ENCODE results near the gene C11orf52. TPM values are rescaled to one million over a fixed set of nuclear protein-coding genes. Genes with fewer than 3 reads are reported as not detected.

The C11orf52 gene
- total RNA-seq, 2 donors from 2014 or later: 1.6 to 1.7 TPM

GRCh38 chr11:111954154-111954553, 35.4 kb downstream of the C11orf52 start:
- intact Hi-C loops (cut with DNase I): no loop called here
- no peak for DNase-seq (ENCODE audit: low spot score)

- DNase-seq (ENCODE audit: low spot score): no peak
- intact Hi-C loops (cut with DNase I): no loop called here
Measured at GRCh38 chr11:111957663-111958444, 39.1 kb downstream of the C11orf52 start.

- DNase-seq (ENCODE audit: low spot score): no peak
- intact Hi-C loops (cut with DNase I): no loop called here
Measured at GRCh38 chr11:111960916-111961315, 42.2 kb downstream of the C11orf52 start.

GRCh38 chr11:111961389-111962300, 42.9 kb downstream of the C11orf52 start:
- DNase-seq (ENCODE audit: low spot score): no peak
- intact Hi-C loops (cut with DNase I): no loop called here

GRCh38 chr11:111963931-111964340, 45.2 kb downstream of the C11orf52 start:
- DNase-seq (ENCODE audit: low spot score): no peak
- intact Hi-C loops (cut with DNase I): no loop called here

GRCh38 chr11:111966678-111967077, 48.0 kb downstream of the C11orf52 start:
- DNase-seq (ENCODE audit: low spot score): no peak
- intact Hi-C loops (cut with DNase I): no loop called here

GRCh38 chr11:111967649-111968048, 48.9 kb downstream of the C11orf52 start:
- DNase-seq (ENCODE audit: low spot score): no peak

GRCh38 chr11:111969344-111969743, 50.6 kb downstream of the C11orf52 start:
- DNase-seq (ENCODE audit: low spot score): no peak
- intact Hi-C loops (cut with DNase I): no loop called here

More at GRCh38 chr11:111967649-111968048, 48.9 kb downstream of the C11orf52 start:
- intact Hi-C loops (cut with DNase I): no loop called here

- DNase-seq (ENCODE audit: low spot score): no peak
- intact Hi-C loops (cut with DNase I): loop anchor here in 1 of 2 donors (10.0 kb wide), 1 partner anchor 100 kb away; the partner anchor contains the start of genes ALG9, CFAP68 and FDXACB1
Measured at GRCh38 chr11:111974446-111974845, 55.7 kb downstream of the C11orf52 start.

- no peak for DNase-seq (ENCODE audit: low spot score)
- intact Hi-C loops (cut with DNase I): loop anchor here in 1 of 2 donors (5.0 to 10.0 kb wide), 2 partner anchors 38 to 100 kb away; partner anchors contain the start of genes ALG9, CFAP68, DIXDC1 and FDXACB1
Measured at GRCh38 chr11:111975076-111975806, 56.5 kb downstream of the C11orf52 start.

- intact Hi-C loops (cut with DNase I): loop anchor here in 1 of 2 donors (5.0 to 10.0 kb wide), 2 partner anchors 39 to 101 kb away; partner anchors contain the start of genes ALG9, CFAP68, DIXDC1 and FDXACB1
- DNase-seq (ENCODE audit: low spot score): no peak
Measured at GRCh38 chr11:111976119-111976766, 57.5 kb downstream of the C11orf52 start.

Other genes starting within 250 kb of the C11orf52 start
- 10 to 100 TPM; 16.7 to 22.5 TPM for gene PPP2R1B, start 152.5 kb upstream of the C11orf52 start, total RNA-seq
- 10 to 100 TPM; 21.8 to 23.8 TPM for gene ALG9, start 47.3 kb upstream of the C11orf52 start, total RNA-seq
- 1 to 10 TPM; 1.3 to 1.8 TPM for gene FDXACB1, start 39.7 kb upstream of the C11orf52 start, total RNA-seq
- 1 to 10 TPM; 9.0 to 9.2 TPM for gene CFAP68, start 39.4 kb upstream of the C11orf52 start, total RNA-seq
- 100 to 1,000 TPM; 527 to 713 TPM for gene CRYAB, start 7.1 kb upstream of the C11orf52 start, total RNA-seq
- gene HSPB2, start 6.2 kb upstream of the C11orf52 start, total RNA-seq: 10 to 100 TPM; 11.6 to 16.5 TPM
- 10 to 100 TPM; 40.5 to 44.5 TPM for gene DIXDC1, start 18.4 kb downstream of the C11orf52 start, total RNA-seq
- gene DLAT, start 106.5 kb downstream of the C11orf52 start, total RNA-seq: 10 to 100 TPM; 22.8 to 25.5 TPM
- gene PIH1D2, start 155.1 kb downstream of the C11orf52 start, total RNA-seq: 1 to 10 TPM in 1 of 2 donors, under 1 TPM in 1; 0.86 to 1.7 TPM
- 10 to 100 TPM; 14.0 to 15.0 TPM for gene NKAPD1, start 155.4 kb downstream of the C11orf52 start, total RNA-seq
- 10 to 100 TPM; 53.8 to 64.6 TPM for gene TIMM8B, start 167.8 kb downstream of the C11orf52 start, total RNA-seq
- 10 to 100 TPM; 70.5 to 84.5 TPM for gene SDHD, start 168.0 kb downstream of the C11orf52 start, total RNA-seq
- gene IL18, start 245.2 kb downstream of the C11orf52 start, total RNA-seq: 10 to 100 TPM in 1 of 2 donors, 1 to 10 TPM in 1; 7.0 to 11.3 TPM
- gene TEX12, start 248.5 kb downstream of the C11orf52 start, total RNA-seq: 1 to 10 TPM in 1 of 2 donors, under 1 TPM in 1; 0.95 to 1.4 TPM

All from posterior vena cava (tissue), 2 donors.